ENCODE measurements around the gene SH3BGR.
"Not testable (repeated sequence)": the region's sequence is repeated elsewhere in the genome, so short reads cannot be mapped to it uniquely, and the experiment has no call there.

SH3BGR gene

GRCh38 chr21:39451332-39452206 is at the start of gene SH3BGR:
Gene SH3BGR (plus strand): TSS chr21:39451970. CDS start chr21:39452097, 127 bp downstream.
- TF ChIP-seq CTCF (IDR thresholded peaks at IDR 0.05; ENCODE audit: unreplicated experiment in 3 of 3): no peak
- peak within 1 kb of the TSS; percentile 60 to 76 (median 63) for H3K27ac Mint-ChIP-seq

GRCh38 chr21:39406065-39406464 is 45.7 kb upstream of the SH3BGR start:
- Mint-ChIP-seq H3K27me3 (ENCODE audit: low read depth) (no peaks in the 10 kb centered on the region), H3K9me3 (peaks cover 6% of the 10 kb centered on the region), H3K4me3 (no peak overlapping the region), H3K4me1 (no peaks in the 10 kb centered on the region), H3K27ac (no peak overlapping the region), H3K36me3 (ENCODE audit: low read depth) (peaks cover 51% of the 10 kb centered on the region)
- no peak for TF ChIP-seq CTCF (IDR thresholded peaks at IDR 0.05; ENCODE audit: unreplicated experiment in 3 of 3)

More at GRCh38 chr21:39451332-39452206, at the start of gene SH3BGR:
- Mint-ChIP-seq H3K27me3 (ENCODE audit: low read depth) (no peaks in the 10 kb centered on the region), H3K36me3 (ENCODE audit: low read depth) (no peaks in the 10 kb centered on the region), H3K4me3 (peak within 1 kb of the TSS; percentile 37 to 81 (median 62)), H3K9me3 (no peaks in the 10 kb centered on the region), H3K4me1 (peaks cover 46% of the 10 kb centered on the region)

GRCh38 chr21:39419204-39419603 is 32.6 kb upstream of the SH3BGR start:
- not testable (repeated sequence) for H3K9me3 Mint-ChIP-seq; H3K4me3 Mint-ChIP-seq; H3K27me3 Mint-ChIP-seq (ENCODE audit: low read depth); H3K27ac Mint-ChIP-seq
- Mint-ChIP-seq H3K36me3 (ENCODE audit: low read depth) (peaks cover 12% of the 10 kb centered on the region), H3K4me1 (peaks cover 13% of the 10 kb centered on the region)

GRCh38 chr21:39422527-39423241 is 29.1 kb upstream of the SH3BGR start:
- H3K4me1 Mint-ChIP-seq: peaks cover 18% of the 10 kb centered on the region
- peak overlapping the region; percentile 15 to 82 (median 67) for H3K27ac Mint-ChIP-seq
- peaks cover 4% of the 10 kb centered on the region for H3K36me3 Mint-ChIP-seq (ENCODE audit: low read depth)
- H3K4me3 Mint-ChIP-seq: no peak overlapping the region
- no peak for TF ChIP-seq CTCF (IDR thresholded peaks at IDR 0.05; ENCODE audit: unreplicated experiment in 3 of 3)
- H3K9me3 Mint-ChIP-seq: no peaks in the 10 kb centered on the region
- no peaks in the 10 kb centered on the region for H3K27me3 Mint-ChIP-seq (ENCODE audit: low read depth)

- Mint-ChIP-seq H3K4me3 (no peak overlapping the region), H3K9me3 (no peaks in the 10 kb centered on the region), H3K27me3 (ENCODE audit: low read depth) (no peaks in the 10 kb centered on the region), H3K36me3 (ENCODE audit: low read depth) (no peaks in the 10 kb centered on the region), H3K27ac (peak overlapping the region in 1 of 3 experiments; percentile 16), H3K4me1 (peaks cover 5% of the 10 kb centered on the region)
- TF ChIP-seq CTCF (IDR thresholded peaks at IDR 0.05; ENCODE audit: unreplicated experiment in 3 of 3): no peak
Observed at GRCh38 chr21:39429445-39429844, 22.3 kb upstream of the SH3BGR start.

GRCh38 chr21:39430016-39430415 is 21.8 kb upstream of the SH3BGR start:
- Mint-ChIP-seq H3K36me3 (ENCODE audit: low read depth) (no peaks in the 10 kb centered on the region), H3K4me3 (no peak overlapping the region), H3K27me3 (ENCODE audit: low read depth) (no peaks in the 10 kb centered on the region), H3K27ac (peak overlapping the region in 1 of 3 experiments; percentile 10), H3K9me3 (no peaks in the 10 kb centered on the region), H3K4me1 (peaks cover 5% of the 10 kb centered on the region)
- no peak for TF ChIP-seq CTCF (IDR thresholded peaks at IDR 0.05; ENCODE audit: unreplicated experiment in 3 of 3)

Data from nephron (organoid).